ENCODE results near the gene AOC2.

GRCh38 chr17:42850954-42851353 is 6.6 kb downstream of the AOC2 start, which contains the start of gene AOC3:
- no peak for TF ChIP-seq CTCF (IDR thresholded peaks at IDR 0.05; ENCODE audit: poor library complexity)
- no peak for TF ChIP-seq EZH2phosphoT487 (IDR thresholded peaks at IDR 0.05; ENCODE audit: low read depth, severe bottlenecking, unreplicated experiment)
- TF ChIP-seq EZH2 (IDR thresholded peaks at IDR 0.05; ENCODE audit: borderline replicate concordance): no peak

Measured in hepatocyte (in vitro differentiated cells).